ENCODE data around the gene NUBPL.
"Not testable (repeated sequence)": the region's sequence is repeated elsewhere in the genome, so short reads cannot be mapped to it uniquely, and the experiment has no call there.

NUBPL gene

DNA sequence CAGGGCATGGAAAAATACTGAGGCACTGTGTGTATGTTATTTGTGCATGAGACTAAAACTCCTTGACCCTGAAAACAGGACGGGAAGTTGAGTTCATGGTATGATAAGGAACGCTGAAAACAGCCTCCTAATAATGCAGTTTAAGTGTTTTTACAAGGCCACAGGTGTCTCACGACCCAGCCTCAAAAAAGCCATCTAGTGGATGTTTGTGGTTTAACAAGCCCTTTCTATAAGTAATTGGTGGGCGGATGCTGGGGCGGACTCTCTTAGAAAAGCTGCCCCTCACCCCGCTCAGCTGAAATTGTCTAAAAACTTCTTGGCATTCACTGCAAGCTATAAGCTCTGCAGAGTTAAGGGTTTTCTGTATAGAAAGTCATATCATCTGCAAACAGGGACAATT, 184.5 kb downstream of the NUBPL start:
- Mint-ChIP-seq H3K4me3 (no peak overlapping the region), H3K27ac (no peak overlapping the region), H3K36me3 (ENCODE audit: insufficient read depth) (no peaks in the 10 kb centered on the region), H3K9me3 (peaks cover 15 to 18% of the 10 kb centered on the region in 2 donors), H3K27me3 (no peaks in the 10 kb centered on the region), H3K4me1 (ENCODE audit: low read depth in 2 of 2) (no peaks in the 10 kb centered on the region)
- DNase-seq (no peak), ATAC-seq (replicated peaks) (no peak)

DNA sequence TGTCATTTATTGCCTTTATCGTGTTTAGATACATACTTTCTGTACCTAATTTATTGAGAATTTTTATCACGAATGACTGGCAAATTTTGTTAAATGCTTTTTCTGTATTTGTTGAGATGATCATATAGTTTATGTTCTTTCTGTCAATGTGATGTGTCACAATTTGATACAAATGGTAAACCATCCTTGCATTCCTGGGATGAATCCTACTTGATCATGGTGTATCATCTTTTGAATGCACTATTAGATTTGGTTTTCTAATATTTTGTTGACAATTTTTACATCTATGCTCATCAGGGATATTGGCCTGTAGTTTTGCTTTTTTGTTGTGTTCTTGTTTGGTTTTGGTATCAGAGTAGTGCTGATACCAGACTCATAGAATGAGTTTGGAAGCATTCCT, 185.1 kb downstream of the NUBPL start:
- peaks cover 15 to 21% of the 10 kb centered on the region in 2 donors for H3K9me3 Mint-ChIP-seq
- H3K4me3 Mint-ChIP-seq = no peak overlapping the region
- no peak for ATAC-seq (replicated peaks)
- H3K27me3 Mint-ChIP-seq = no peaks in the 10 kb centered on the region
- H3K27ac Mint-ChIP-seq = no peak overlapping the region
- DNase-seq = no peak
- no peaks in the 10 kb centered on the region for H3K4me1 Mint-ChIP-seq (ENCODE audit: low read depth in 2 of 2)
- no peaks in the 10 kb centered on the region for H3K36me3 Mint-ChIP-seq (ENCODE audit: insufficient read depth)

DNA sequence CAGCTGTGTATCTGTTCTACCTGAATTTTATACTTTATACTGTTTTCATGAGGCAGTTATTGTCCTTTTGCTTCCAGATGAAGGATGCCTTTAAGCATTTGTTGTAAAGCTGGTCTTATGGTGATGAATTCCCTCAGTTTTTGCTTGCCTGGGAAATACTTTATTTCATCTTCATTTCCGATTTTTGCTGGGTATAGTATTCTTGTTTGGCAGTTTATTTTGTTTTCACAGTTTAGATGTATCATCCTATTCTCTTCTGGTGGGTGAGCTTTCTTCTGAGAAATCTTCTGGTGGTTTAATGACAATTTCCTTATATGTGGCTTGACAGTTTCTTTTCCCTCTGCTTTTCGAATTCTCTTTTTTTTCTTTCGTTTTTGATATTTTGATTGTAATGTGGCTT, 188.1 kb downstream of the NUBPL start:
- ATAC-seq (replicated peaks) (no peak), DNase-seq (no peak)
- Mint-ChIP-seq H3K9me3 (peaks cover 18 to 34% of the 10 kb centered on the region in 2 donors), H3K27me3 (no peaks in the 10 kb centered on the region), H3K36me3 (ENCODE audit: insufficient read depth) (no peaks in the 10 kb centered on the region), H3K27ac (no peak overlapping the region), H3K4me1 (ENCODE audit: low read depth in 2 of 2) (peaks cover 0 to 1% of the 10 kb centered on the region in 2 donors), H3K4me3 (no peak overlapping the region)

- H3K36me3 Mint-ChIP-seq (ENCODE audit: insufficient read depth); H3K27ac Mint-ChIP-seq; H3K4me1 Mint-ChIP-seq (ENCODE audit: low read depth in 2 of 2): not testable (repeated sequence)
Observed at GRCh38 chr14:31751047-31751446, 189.8 kb downstream of the NUBPL start.

DNA sequence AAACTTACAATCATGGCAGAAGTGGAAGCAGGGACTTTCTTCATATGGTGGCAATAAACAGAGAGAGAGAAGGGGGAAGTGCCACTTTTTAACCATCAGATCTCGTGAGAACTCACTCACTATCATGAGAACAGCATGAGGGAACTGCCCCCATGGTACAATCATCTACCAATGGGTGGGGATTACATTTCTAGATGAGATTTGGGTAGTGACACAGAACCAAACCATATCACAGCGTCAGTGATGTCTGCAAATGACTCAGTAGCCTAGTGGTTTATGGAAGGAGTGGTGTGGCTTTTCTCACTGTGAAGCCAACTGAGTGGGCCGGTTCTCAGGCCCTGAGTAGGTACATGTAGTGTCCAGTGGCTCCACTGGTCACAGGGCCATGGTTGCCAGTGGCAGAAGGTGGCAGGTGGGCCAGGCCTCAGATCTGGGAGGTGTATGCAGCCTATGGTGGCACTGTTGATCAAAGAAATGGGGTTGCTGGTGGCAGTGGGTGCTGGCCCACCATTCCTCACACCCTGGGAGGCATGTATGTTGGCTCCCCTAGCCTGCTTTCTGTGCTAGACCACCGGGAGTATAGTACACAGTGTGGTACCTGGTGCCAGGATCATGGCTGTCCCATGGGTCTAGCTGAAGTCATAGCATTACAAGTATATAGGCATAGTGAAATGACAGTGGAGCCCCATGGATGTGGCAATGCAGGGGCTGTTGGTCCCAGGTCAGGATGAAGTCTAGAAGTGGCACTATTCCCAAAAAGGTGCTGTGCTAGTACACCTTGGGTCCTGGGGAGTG, 191.9 kb downstream of the NUBPL start:
- DNase-seq = no peak
- Mint-ChIP-seq H3K4me1 (ENCODE audit: low read depth in 2 of 2) (peaks cover 1 to 4% of the 10 kb centered on the region in 2 donors), H3K27me3 (no peaks in the 10 kb centered on the region), H3K9me3 (peaks cover 18 to 34% of the 10 kb centered on the region in 2 donors), H3K27ac (no peak overlapping the region), H3K4me3 (no peak overlapping the region), H3K36me3 (ENCODE audit: insufficient read depth) (no peaks in the 10 kb centered on the region)
- no peak for ATAC-seq (replicated peaks)

More at GRCh38 chr14:31751047-31751446, 189.8 kb downstream of the NUBPL start:
- H3K9me3 Mint-ChIP-seq = peaks cover 20 to 34% of the 10 kb centered on the region in 2 donors
- H3K4me3 Mint-ChIP-seq; DNase-seq; H3K27me3 Mint-ChIP-seq; ATAC-seq (replicated peaks): not testable (repeated sequence)

DNA sequence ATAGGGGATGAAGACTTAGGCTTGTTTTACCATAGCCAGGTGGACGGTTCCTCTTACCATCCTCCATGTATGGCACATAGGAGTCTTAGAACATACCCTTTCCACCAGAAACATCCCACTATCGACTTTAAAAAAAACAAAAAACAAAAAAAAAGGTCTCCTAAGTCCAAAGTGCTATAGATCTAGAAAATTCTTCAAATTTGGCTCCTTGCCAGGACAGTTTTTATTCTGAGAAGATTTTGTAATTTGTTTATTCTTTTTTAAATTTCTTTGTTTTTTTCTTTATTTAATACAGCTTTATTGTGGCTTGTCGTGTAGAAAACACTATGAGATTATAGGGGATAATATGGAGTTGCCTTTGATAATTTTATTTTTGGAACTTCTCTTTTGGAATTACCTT, 197.7 kb downstream of the NUBPL start:
- no peaks in the 10 kb centered on the region for H3K27me3 Mint-ChIP-seq
- DNase-seq (no peak), ATAC-seq (replicated peaks) (no peak)
- H3K36me3 Mint-ChIP-seq (ENCODE audit: insufficient read depth) = peaks cover 4% of the 10 kb centered on the region
- H3K27ac Mint-ChIP-seq = no peak overlapping the region
- no peak overlapping the region for H3K4me3 Mint-ChIP-seq
- peaks cover 0 to 4% of the 10 kb centered on the region in 2 donors for H3K4me1 Mint-ChIP-seq (ENCODE audit: low read depth in 2 of 2)
- H3K9me3 Mint-ChIP-seq = peaks cover 0 to 2% of the 10 kb centered on the region in 2 donors

DNA sequence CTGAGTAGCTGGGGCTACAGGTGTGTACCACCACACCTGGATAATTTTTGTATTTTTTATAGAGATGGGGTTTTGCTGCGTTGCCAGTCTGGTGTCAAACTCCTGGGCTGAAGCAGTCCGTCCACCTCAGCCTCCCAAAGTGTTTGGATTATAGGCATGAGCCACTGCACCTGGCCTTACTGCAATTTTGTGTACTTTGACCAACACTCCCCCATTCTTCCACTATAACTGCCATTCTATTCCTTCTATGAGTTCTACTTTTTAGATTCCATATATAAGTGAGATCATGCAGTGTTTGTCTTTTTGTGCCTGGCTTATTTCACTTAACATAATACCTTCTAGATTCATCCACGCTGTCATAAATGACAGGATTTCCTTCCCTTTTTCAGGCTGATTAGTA, 199.1 kb downstream of the NUBPL start:
- H3K27me3 Mint-ChIP-seq = no peaks in the 10 kb centered on the region
- no peak overlapping the region for H3K27ac Mint-ChIP-seq
- ATAC-seq (replicated peaks) (no peak), DNase-seq (no peak)
- peaks cover 0 to 4% of the 10 kb centered on the region in 2 donors for H3K4me1 Mint-ChIP-seq (ENCODE audit: low read depth in 2 of 2)
- no peak overlapping the region for H3K4me3 Mint-ChIP-seq
- peaks cover 4% of the 10 kb centered on the region for H3K36me3 Mint-ChIP-seq (ENCODE audit: insufficient read depth)
- peaks cover 0 to 1% of the 10 kb centered on the region in 2 donors for H3K9me3 Mint-ChIP-seq

GRCh38 chr14:31761325-31761724, 200.1 kb downstream of the NUBPL start:
- ATAC-seq (replicated peaks) (no peak), DNase-seq (no peak)
- Mint-ChIP-seq H3K27me3 (no peaks in the 10 kb centered on the region), H3K4me3 (no peak overlapping the region), H3K9me3 (no peaks in the 10 kb centered on the region), H3K36me3 (ENCODE audit: insufficient read depth) (peaks cover 4% of the 10 kb centered on the region), H3K27ac (no peak overlapping the region), H3K4me1 (ENCODE audit: low read depth in 2 of 2) (peaks cover 0 to 4% of the 10 kb centered on the region in 2 donors)

DNA sequence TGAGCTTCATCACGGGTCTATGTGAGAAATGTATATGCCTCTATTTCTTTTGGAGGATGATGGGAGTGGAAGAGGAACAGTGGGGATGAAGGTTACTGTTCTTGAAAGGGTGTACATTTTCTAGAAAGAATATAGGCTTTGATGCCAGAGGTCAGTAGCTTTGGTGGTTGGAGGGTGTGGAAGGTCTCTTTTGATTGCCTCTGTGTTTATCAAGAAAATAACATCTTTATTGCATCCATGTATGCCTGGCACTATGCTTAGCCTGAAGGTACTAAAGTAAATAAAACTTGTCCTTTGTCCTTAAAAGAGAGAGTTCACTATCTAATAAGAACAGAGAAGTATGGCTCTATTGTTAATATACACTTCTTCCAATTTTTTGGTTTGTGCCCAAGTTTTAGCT, 201.8 kb downstream of the NUBPL start:
- Mint-ChIP-seq H3K9me3 (no peaks in the 10 kb centered on the region), H3K27me3 (no peaks in the 10 kb centered on the region), H3K4me3 (no peak overlapping the region), H3K4me1 (ENCODE audit: low read depth in 2 of 2) (no peaks in the 10 kb centered on the region), H3K27ac (no peak overlapping the region), H3K36me3 (ENCODE audit: insufficient read depth) (peaks cover 4% of the 10 kb centered on the region)
- ATAC-seq (replicated peaks) (no peak), DNase-seq (no peak)

DNA sequence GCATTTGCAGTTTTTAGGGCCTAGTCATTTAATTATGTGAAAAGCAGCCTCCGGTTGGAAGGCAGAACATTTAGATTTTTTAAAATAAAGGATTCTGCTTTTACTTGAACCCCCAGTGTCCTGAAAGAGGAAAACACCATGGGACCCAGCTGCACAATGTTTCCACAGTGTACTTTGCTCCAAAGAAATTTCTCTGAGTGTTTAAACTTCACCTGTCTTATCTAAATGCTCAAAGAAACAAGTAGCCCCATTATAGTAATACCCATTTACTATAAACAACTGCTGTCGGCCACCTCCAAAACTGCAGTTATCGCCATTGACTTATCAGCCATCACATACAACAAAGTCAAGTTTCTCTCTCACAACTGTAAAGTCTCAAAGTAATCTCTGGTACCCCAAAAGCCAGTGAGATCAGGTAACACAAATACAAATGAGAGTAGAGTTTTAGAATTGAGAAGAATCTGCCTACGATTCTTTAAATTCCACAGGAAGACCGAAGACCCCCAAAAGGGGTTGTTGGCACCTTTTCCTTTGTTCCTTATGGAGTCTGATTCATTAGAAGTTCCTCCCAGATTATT, 205.2 kb downstream of the NUBPL start:
- Mint-ChIP-seq H3K9me3 (no peaks in the 10 kb centered on the region), H3K4me3 (no peak overlapping the region), H3K4me1 (ENCODE audit: low read depth in 2 of 2) (no peaks in the 10 kb centered on the region), H3K36me3 (ENCODE audit: insufficient read depth) (no peaks in the 10 kb centered on the region), H3K27me3 (no peaks in the 10 kb centered on the region), H3K27ac (no peak overlapping the region)
- DNase-seq = no peak
- no peak for ATAC-seq (replicated peaks)

DNA sequence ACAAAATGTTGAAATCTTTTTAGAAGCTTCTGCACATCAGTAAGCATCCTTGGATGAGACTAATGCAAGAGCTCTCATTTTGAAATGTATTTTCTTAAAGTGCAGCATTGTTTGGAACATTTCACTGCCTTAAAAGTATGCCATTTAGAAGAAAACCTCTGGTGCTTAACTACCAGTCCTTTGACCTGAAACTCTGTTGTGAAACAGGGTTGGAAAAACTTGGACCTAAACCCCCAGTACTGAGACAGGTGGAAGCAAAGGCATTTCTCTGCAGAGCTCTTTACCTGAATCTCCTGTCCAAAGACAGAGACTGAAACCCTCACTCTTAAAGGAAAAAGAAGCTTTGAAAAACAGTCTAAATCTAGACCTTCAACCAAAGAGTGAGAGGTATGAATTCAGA, 207.2 kb downstream of the NUBPL start:
- H3K4me3 Mint-ChIP-seq = no peak overlapping the region
- ATAC-seq (replicated peaks) (no peak), DNase-seq (no peak)
- H3K9me3 Mint-ChIP-seq = no peaks in the 10 kb centered on the region
- H3K27me3 Mint-ChIP-seq = no peaks in the 10 kb centered on the region
- H3K4me1 Mint-ChIP-seq (ENCODE audit: low read depth in 2 of 2) = no peaks in the 10 kb centered on the region
- H3K27ac Mint-ChIP-seq = no peak overlapping the region
- H3K36me3 Mint-ChIP-seq (ENCODE audit: insufficient read depth) = no peaks in the 10 kb centered on the region

DNA sequence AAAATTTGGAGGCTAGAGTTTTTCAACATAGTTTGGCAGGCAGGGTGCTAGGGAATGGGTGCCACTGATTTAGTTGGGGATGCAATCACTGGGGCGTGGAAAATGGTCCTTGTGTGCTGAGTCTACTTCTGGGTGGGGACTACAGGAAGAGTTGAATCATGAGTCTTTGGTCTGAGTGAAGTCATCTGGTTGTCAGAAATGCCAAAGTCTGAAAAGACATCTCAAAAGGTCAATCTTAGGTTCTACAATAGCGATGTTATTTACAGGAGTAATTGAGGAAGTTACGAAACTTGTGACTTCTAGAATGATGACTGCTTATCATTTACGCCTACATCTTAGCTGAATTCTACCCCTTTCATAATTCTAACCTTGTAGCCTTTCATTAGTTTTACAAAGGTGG, 209.1 kb downstream of the NUBPL start:
- no peaks in the 10 kb centered on the region for H3K27me3 Mint-ChIP-seq
- H3K36me3 Mint-ChIP-seq (ENCODE audit: insufficient read depth) = no peaks in the 10 kb centered on the region
- ATAC-seq (replicated peaks) (no peak), DNase-seq (no peak)
- H3K4me3 Mint-ChIP-seq = no peak overlapping the region
- no peaks in the 10 kb centered on the region for H3K4me1 Mint-ChIP-seq (ENCODE audit: low read depth in 2 of 2)
- no peaks in the 10 kb centered on the region for H3K9me3 Mint-ChIP-seq
- no peak overlapping the region for H3K27ac Mint-ChIP-seq

DNA sequence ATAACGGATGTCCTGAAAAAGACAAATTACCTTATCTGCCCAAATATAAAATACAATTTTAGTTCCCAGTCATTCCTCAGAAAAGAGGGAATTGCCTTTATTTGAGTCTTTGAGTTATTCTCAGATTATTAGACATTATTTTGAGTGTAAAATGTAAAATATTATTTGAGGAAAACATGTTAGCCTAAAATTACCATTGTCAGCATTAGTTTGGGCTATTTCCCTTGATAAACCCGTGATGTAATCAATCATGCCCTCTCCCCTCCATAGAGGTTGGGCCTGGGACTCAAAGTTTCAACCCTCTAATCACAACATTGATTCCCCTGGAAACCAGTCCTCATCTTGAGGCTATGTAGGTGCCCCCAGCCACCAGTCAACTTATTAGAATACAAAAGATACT, 213.4 kb downstream of the NUBPL start:
- Mint-ChIP-seq H3K27ac (no peak overlapping the region), H3K27me3 (no peaks in the 10 kb centered on the region), H3K36me3 (ENCODE audit: insufficient read depth) (no peaks in the 10 kb centered on the region), H3K4me1 (ENCODE audit: low read depth in 2 of 2) (no peaks in the 10 kb centered on the region), H3K9me3 (peaks cover 0 to 7% of the 10 kb centered on the region in 2 donors), H3K4me3 (no peak overlapping the region)
- DNase-seq = no peak
- no peak for ATAC-seq (replicated peaks)

DNA sequence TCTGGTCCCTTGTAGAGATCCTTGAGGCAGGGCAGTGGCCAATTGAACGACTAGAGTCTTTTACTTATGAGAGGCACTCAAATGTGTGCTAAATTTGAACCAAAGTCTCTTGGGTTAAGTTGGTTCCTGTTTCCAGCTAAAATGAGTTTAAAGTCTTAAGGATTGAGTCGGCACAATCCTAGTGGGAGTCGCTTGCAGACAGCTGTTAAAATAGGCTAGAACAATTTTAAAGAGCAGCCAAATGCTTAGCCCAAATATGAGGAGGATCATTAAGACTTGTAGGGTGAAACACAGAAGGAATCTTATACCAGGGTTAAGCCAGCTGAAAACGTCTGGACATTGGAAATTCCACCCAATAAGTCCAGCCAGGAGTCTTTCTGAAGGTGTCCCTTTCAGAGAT, 216.1 kb downstream of the NUBPL start:
- Mint-ChIP-seq H3K27ac (no peak overlapping the region), H3K9me3 (peaks cover 2 to 7% of the 10 kb centered on the region in 2 donors), H3K4me3 (no peak overlapping the region), H3K4me1 (ENCODE audit: low read depth in 2 of 2) (no peaks in the 10 kb centered on the region), H3K36me3 (ENCODE audit: insufficient read depth) (no peaks in the 10 kb centered on the region), H3K27me3 (no peaks in the 10 kb centered on the region)
- ATAC-seq (replicated peaks) (no peak), DNase-seq (no peak)
